RPMI8226 (cell line): ENCODE results near the gene SLC6A4.
"Not testable (repeated sequence)": the region's sequence is repeated elsewhere in the genome, so short reads cannot be mapped to it uniquely, and the experiment has no call there.

Experiments
- DNase-seq: peaks from one replicate; pipeline ENCODE4 v3.0.0-alpha.2; 2015

SLC6A4 gene

DNA sequence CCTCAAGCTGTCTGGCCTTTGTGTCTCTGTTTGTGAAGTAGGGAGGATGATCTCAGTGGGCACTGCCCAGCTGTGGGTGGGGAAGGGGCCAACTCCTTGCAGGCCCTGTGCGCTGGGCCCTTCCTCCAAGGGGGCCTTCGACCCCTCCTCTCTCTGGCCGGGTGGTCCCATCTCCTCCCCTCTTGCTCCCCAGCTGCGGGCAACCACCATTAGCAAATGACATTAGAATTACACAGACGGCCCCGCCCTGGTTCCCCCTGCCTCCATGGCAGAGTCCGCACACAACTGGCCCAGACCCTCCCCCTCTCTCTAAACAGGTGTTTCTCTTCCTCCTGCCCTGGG is 2.5 kb upstream of the SLC6A4 start:
- no peak for DNase-seq

DNA sequence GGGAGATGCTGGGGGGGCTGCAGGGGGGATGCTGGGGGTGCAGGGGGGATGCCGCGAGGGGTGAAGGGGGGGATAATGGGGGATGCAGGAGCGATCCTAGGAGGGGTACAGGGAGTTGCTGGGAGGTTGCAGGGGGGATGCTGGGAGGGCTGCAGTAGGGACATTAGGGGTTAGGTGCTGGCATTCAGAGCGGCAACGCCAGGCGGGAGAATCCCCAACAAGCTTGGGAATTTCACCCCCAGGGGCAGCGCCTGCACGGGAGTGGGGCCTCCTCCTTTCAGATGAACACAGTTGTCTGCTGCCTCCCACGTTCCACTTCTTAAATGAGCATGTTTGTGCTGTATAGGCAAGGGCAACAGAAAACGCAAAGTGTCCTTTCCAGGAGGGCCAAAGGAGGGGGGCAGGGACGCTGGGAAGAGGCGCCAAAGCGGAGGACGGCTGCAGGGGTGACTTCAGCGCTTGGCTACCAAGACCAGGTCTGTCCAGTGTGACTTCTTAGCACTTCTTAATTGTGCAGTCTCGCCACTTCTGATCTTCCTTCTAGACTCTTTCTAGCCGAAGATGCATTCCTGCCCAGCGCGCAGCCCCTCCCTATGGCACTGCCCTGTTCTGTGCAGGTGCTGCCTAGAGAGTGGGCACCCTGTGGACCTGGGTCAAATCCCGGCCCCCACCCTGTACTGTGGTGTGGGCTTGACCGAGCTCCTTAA is 2.0 kb upstream of the SLC6A4 start:
- DNase-seq = no peak

- peak; percentile 48 for DNase-seq
Measured at GRCh38 chr17:30236766-30237165, 1.3 kb upstream of the SLC6A4 start.

- no peak for DNase-seq
Measured at GRCh38 chr17:30236297-30236624, 764 bp upstream of the SLC6A4 start.

DNA sequence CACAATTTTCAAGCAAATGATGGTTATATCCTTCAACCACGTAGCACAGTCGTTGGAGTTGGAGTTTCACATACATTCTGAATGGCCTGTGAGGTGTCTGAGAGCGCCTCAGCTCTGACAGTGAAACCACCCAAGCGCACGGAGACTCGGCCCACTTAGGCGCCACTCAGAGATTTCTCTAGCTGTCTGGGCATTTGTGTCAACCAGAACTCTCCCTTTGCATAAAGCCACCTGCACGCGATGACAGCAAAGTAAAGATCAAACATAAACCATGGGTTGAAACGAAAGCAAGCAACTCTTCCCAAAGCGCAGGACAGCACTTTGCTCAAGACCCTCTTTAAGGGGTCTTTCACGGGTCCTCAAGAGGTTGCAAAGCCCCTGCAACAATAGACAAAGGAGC is 533 bp downstream of the SLC6A4 start:
- DNase-seq = peak; percentile 44

DNA sequence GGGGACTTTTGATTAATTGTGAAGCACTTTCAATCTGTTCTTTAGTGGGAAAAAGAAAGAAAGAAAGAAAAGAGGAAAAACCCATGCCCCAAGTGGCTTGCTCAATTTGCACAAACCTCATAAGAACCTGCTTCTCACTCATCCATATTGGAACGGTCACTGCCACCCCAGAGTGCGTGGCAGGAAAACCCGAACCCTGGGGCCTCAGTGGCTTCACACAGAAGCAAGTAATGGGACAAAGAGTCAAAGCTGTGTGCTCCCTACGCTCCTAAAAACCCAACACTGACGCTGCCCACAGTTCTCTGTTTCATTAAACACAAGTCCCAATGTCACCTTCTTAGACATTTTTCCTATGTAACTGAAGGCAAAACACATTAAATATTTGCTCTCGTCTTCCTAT is 1.2 kb downstream of the SLC6A4 start:
- DNase-seq = no peak

- DNase-seq = no peak
Measured at GRCh38 chr17:30232824-30233427, 2.6 kb downstream of the SLC6A4 start.

- DNase-seq = no peak
Measured at GRCh38 chr17:30232015-30232823, 3.3 kb downstream of the SLC6A4 start.

GRCh38 chr17:30230596-30231125 is 4.8 kb downstream of the SLC6A4 start:
- no peak for DNase-seq

GRCh38 chr17:30230009-30230408 is 5.5 kb downstream of the SLC6A4 start:
- DNase-seq = not testable (repeated sequence)

GRCh38 chr17:30229012-30229411 is 6.5 kb downstream of the SLC6A4 start:
- no peak for DNase-seq

GRCh38 chr17:30228011-30228410 is 7.5 kb downstream of the SLC6A4 start:
- no peak for DNase-seq

GRCh38 chr17:30226878-30227277 is 8.6 kb downstream of the SLC6A4 start:
- no peak for DNase-seq

DNA sequence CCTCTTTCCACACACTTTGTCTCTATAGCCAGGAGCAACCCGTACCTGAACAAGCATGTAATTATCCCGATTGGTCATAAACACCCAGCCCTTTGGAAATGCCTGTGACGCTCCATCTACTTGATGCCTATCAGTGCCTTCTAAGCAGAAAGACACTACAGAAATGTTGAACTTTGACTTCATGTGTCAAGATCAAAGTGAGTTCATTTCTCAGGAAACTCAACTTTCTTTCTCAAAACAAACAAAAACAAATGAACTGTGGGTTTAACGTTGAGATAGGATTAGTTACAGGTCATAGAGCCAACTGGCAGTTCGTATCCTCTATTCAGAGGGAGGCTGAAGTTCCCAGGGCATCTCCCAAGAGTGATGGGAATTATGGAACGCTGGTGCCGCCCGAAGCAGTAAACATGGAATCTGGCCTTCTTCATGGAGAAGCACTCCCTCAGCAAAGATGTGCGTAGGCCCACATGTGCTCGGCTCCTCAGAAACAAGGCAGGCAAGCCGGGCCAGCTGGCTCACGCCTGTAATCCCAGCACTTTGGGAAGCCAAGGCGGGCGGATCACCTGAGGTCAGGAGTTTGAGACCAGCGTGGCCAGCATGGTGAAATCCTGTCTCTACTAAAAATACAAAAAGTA is 9.5 kb downstream of the SLC6A4 start:
- no peak for DNase-seq

- no peak for DNase-seq
Measured at GRCh38 chr17:30225112-30225511, 10.4 kb downstream of the SLC6A4 start.

DNA sequence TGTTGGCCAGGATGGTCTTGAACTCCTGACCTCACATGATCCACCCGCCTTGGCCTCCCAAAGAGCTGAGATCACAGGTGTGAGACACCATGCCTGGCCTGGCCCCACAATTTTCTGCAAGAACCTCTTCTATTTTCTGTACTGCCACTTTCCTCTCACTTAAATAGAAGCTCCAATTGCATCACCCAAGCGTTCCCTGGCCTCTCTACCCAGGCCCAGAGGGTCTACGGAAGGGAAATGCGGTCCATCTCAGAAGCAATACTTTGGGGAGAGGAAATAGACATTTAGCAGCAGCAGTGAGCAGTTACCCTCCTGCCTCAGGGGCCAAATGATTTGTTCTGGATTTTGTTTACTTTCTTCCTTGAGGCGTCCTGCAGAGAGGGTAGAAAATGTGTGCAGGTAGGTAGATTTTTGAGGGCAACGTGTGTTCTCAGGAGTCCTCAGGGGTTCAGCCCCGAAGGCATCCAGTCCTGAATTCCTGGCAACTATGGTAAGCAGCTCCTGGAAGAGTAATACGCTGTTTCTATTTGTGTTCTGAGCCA is 11.0 kb downstream of the SLC6A4 start:
- no peak for DNase-seq

DNA sequence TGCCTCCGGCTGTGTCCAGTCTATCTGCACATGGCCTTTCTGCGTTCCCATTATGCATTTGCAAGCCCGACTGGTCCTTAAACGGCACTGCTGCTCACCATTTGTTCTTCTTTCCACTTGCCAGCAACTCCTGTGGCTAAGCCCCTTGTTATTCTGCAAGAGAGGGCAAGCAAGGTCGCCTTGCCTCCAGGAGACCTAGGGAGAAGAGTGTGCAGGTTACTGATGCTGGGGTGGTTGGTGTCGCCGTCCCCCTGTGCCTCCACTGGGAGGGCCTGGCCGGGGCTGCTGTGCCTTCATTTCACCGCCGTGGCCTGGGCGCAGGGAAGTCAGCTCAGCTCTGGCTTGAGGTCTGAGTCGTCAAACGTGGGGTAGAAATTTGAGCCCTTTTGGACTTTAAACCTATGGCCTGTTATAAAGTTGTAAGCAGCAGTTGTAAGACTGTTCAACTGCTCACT is 12.7 kb downstream of the SLC6A4 start:
- no peak for DNase-seq

DNA sequence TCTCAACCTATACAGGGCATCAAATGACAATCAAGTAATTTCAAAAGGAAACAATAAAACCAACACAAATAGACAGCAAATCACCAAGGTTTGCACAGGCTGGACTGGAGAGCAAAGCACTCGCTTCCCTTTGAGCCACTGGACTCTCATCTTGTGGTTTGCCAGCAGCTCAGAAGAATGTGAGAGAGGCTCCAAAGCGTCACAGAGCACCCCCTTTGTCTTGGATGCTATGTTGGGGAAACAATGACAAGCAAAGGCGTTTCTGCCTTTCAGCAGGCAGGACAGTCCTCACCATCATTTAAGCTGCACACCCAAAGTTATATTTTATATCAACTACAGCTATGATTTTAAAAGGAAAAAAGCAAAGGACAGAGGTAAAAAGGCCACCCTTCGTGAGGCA is 13.2 kb downstream of the SLC6A4 start:
- DNase-seq = no peak

DNA sequence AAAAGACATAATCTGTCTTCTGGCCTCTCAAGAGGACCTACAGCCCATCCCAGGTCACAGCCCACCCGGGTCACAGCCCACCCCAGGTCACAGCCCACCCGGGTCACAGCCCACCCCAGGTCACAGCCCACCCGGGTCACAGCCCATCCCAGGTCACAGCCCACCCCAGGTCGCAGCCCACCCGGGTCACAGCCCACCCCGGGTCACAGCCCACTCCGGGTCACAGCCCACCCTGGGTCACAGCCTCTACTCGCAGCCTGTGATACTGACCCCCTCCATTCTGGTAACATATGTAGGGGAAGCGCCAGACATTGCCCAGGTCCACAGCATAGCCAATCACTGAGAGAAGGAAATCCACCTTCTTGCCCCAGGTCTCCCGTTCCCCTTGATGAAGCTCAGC is 14.2 kb downstream of the SLC6A4 start:
- DNase-seq = no peak

DNA sequence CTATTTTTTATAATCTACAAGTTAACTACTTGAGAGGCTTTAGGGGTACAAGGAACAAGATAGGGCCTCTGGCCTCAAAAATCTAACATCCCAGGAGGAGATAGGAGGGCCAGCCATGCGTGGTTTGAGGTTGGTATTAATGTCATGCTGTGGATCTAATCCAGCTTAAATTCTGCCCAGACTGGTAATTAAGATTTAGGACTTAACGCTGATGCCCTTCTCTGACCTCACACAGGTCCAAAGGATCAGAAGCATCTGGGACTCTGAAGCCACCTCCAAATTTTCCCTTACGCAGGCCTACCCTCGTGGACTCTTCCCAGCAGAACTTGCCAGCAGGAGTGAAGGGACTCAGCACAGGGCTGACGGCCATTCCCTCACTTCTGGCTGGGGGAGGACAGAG is 15.1 kb downstream of the SLC6A4 start:
- DNase-seq = no peak

- no peak for DNase-seq
Measured at GRCh38 chr17:30219833-30220232, 15.7 kb downstream of the SLC6A4 start.

GRCh38 chr17:30219315-30219714 is 16.2 kb downstream of the SLC6A4 start:
- no peak for DNase-seq

GRCh38 chr17:30218799-30219198 is 16.7 kb downstream of the SLC6A4 start:
- DNase-seq = no peak
